ENCODE results near the gene ARHGAP26. TPM values are rescaled to one million over a fixed set of nuclear protein-coding genes. Genes with fewer than 3 reads are reported as not detected.

Gene ARHGAP26
- polyA plus RNA-seq, 4 donors, result 10.4 to 12.2 (median 11.0) TPM

- DNase-seq (ENCODE audit: low read depth in 4 of 4, low spot score in 3 of 4), result no peak
Measured at GRCh38 chr5:142780871-142781270, 10.7 kb downstream of the ARHGAP26 start.

- no peak for DNase-seq (ENCODE audit: low read depth in 4 of 4, low spot score in 3 of 4)
Measured at GRCh38 chr5:142782976-142783530, 12.9 kb downstream of the ARHGAP26 start.

- DNase-seq (ENCODE audit: low read depth in 4 of 4, low spot score in 3 of 4), result no peak
Measured at GRCh38 chr5:142783601-142784341, 13.6 kb downstream of the ARHGAP26 start.

- no peak for DNase-seq (ENCODE audit: low read depth in 4 of 4, low spot score in 3 of 4)
Measured at GRCh38 chr5:142784401-142784955, 14.3 kb downstream of the ARHGAP26 start.

GRCh38 chr5:142785206-142785605 lies 15.0 kb downstream of the ARHGAP26 start:
- no peak for DNase-seq (ENCODE audit: low read depth in 4 of 4, low spot score in 3 of 4)

GRCh38 chr5:142789206-142789605 lies 19.0 kb downstream of the ARHGAP26 start:
- no peak for DNase-seq (ENCODE audit: low read depth in 4 of 4, low spot score in 3 of 4)

- no peak for DNase-seq (ENCODE audit: low read depth in 4 of 4, low spot score in 3 of 4)
Measured at GRCh38 chr5:142792012-142792864, 22.1 kb downstream of the ARHGAP26 start.

- DNase-seq (ENCODE audit: low read depth in 4 of 4, low spot score in 3 of 4), result no peak
Measured at GRCh38 chr5:142792865-142793232, 22.7 kb downstream of the ARHGAP26 start.

- no peak for DNase-seq (ENCODE audit: low read depth in 4 of 4, low spot score in 3 of 4)
Measured at GRCh38 chr5:142794537-142794936, 24.4 kb downstream of the ARHGAP26 start.

- DNase-seq (ENCODE audit: low read depth in 4 of 4, low spot score in 3 of 4), result no peak
Measured at GRCh38 chr5:142795251-142795650, 25.1 kb downstream of the ARHGAP26 start.

- DNase-seq (ENCODE audit: low read depth in 4 of 4, low spot score in 3 of 4), result no peak
Measured at GRCh38 chr5:142796492-142797109, 26.4 kb downstream of the ARHGAP26 start.

GRCh38 chr5:142797420-142797819 lies 27.2 kb downstream of the ARHGAP26 start:
- DNase-seq (ENCODE audit: low read depth in 4 of 4, low spot score in 3 of 4), result no peak

GRCh38 chr5:142798099-142798770 lies 28.1 kb downstream of the ARHGAP26 start:
- no peak for DNase-seq (ENCODE audit: low read depth in 4 of 4, low spot score in 3 of 4)

GRCh38 chr5:142800776-142801494 lies 30.8 kb downstream of the ARHGAP26 start:
- no peak for DNase-seq (ENCODE audit: low read depth in 4 of 4, low spot score in 3 of 4)

GRCh38 chr5:142801495-142801871 lies 31.3 kb downstream of the ARHGAP26 start:
- DNase-seq (ENCODE audit: low read depth in 4 of 4, low spot score in 3 of 4), result no peak

- no peak for DNase-seq (ENCODE audit: low read depth in 4 of 4, low spot score in 3 of 4)
Measured at GRCh38 chr5:142803428-142804125, 33.4 kb downstream of the ARHGAP26 start.

GRCh38 chr5:142805339-142805738 lies 35.2 kb downstream of the ARHGAP26 start:
- no peak for DNase-seq (ENCODE audit: low read depth in 4 of 4, low spot score in 3 of 4)

GRCh38 chr5:142806841-142807267 lies 36.7 kb downstream of the ARHGAP26 start:
- DNase-seq (ENCODE audit: low read depth in 4 of 4, low spot score in 3 of 4), result no peak

- DNase-seq (ENCODE audit: low read depth in 4 of 4, low spot score in 3 of 4), result no peak
Measured at GRCh38 chr5:142807372-142807911, 37.3 kb downstream of the ARHGAP26 start.
